Ovary (tissue), 3 donors: ENCODE measurements around the gene SLC22A1.

Experiments used
- POLR2A ChIP-seq: fragments of 450-650 bp; IDR thresholded peaks from one replicate; pipeline ENCODE4 v1.6.1; 2017; ENCODE audit warnings: antibody characterized with exemption, mild to moderate bottlenecking, moderate library complexity
- TF ChIP-seq, protein P1 (sequence below), 3 donors: fragments of 450-650 bp in 2 of 3; fragments of 200-600 bp in 1 of 3; IDR thresholded peaks; one replicate each; pipeline versions ENCODE4 v1.5.1 to v1.8.0; 2016 to 2022; ENCODE audit warnings: antibody characterized with exemption in 3 of 3, mild to moderate bottlenecking in 1 of 3
- donor health status: DM: no; HTN: no; CAD: no.

DNA sequence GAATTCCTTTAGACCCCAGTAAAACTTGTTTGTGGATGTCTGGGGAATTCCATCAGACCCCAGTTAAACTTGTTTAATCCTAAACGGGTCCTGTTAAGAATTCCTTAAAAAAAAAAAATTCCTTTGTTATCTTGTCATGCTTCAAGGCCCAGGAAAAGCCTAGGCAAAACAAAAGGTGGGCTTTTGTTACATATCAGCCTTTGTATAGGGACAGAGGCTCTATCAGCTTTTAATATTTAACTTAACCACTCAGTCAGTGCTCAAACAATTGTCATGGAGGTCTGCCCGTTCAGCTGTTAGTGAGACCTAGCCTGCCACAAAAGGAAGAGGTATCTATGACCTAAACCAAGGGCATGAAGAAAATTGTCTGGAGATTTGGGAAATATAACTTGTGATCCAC is 53.1 kb downstream of the SLC22A1 start:
- TF ChIP-seq, protein P1, sequence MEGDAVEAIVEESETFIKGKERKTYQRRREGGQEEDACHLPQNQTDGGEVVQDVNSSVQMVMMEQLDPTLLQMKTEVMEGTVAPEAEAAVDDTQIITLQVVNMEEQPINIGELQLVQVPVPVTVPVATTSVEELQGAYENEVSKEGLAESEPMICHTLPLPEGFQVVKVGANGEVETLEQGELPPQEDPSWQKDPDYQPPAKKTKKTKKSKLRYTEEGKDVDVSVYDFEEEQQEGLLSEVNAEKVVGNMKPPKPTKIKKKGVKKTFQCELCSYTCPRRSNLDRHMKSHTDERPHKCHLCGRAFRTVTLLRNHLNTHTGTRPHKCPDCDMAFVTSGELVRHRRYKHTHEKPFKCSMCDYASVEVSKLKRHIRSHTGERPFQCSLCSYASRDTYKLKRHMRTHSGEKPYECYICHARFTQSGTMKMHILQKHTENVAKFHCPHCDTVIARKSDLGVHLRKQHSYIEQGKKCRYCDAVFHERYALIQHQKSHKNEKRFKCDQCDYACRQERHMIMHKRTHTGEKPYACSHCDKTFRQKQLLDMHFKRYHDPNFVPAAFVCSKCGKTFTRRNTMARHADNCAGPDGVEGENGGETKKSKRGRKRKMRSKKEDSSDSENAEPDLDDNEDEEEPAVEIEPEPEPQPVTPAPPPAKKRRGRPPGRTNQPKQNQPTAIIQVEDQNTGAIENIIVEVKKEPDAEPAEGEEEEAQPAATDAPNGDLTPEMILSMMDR (IDR thresholded peaks at IDR 0.05), result no peak
- TF ChIP-seq POLR2A, result no peak
